Measurements from ENCODE around the gene COMP.

The COMP gene

GRCh38 chr19:18774782-18775444 is 16.2 kb downstream of the COMP start:
- TF ChIP-seq POLR2A (IDR thresholded peaks at IDR 0.05; ENCODE audit: low read depth, low read length), result no peak
- no peak for DNase-seq (ENCODE audit: insufficient read length, low spot score)
- FAIRE-seq, result no peak

GRCh38 chr19:18774107-18774506 is 17.0 kb downstream of the COMP start:
- FAIRE-seq, result no peak

GRCh38 chr19:18773682-18774081 is 17.4 kb downstream of the COMP start:
- DNase-seq (ENCODE audit: insufficient read length, low spot score), result no peak
- no peak for TF ChIP-seq POLR2A (IDR thresholded peaks at IDR 0.05; ENCODE audit: low read depth, low read length)
- FAIRE-seq, result no peak

More at GRCh38 chr19:18774107-18774506, 17.0 kb downstream of the COMP start:
- no peak for TF ChIP-seq POLR2A (IDR thresholded peaks at IDR 0.05; ENCODE audit: low read depth, low read length)
- no peak for DNase-seq (ENCODE audit: insufficient read length, low spot score)

GRCh38 chr19:18772620-18773587 is 18.2 kb downstream of the COMP start:
- no peak for DNase-seq (ENCODE audit: insufficient read length, low spot score)
- no peak for TF ChIP-seq POLR2A (IDR thresholded peaks at IDR 0.05; ENCODE audit: low read depth, low read length)
- no peak for FAIRE-seq

- no peak for TF ChIP-seq POLR2A (IDR thresholded peaks at IDR 0.05; ENCODE audit: low read depth, low read length)
- FAIRE-seq (no peak), DNase-seq (ENCODE audit: insufficient read length, low spot score) (no peak)
Measured at GRCh38 chr19:18771328-18772242, 19.5 kb downstream of the COMP start.

GRCh38 chr19:18770663-18771327 is 20.3 kb downstream of the COMP start:
- no peak for DNase-seq (ENCODE audit: insufficient read length, low spot score)
- TF ChIP-seq POLR2A (IDR thresholded peaks at IDR 0.05; ENCODE audit: low read depth, low read length), result no peak
- FAIRE-seq, result no peak

- FAIRE-seq (no peak), DNase-seq (ENCODE audit: insufficient read length, low spot score) (no peak)
- TF ChIP-seq POLR2A (IDR thresholded peaks at IDR 0.05; ENCODE audit: low read depth, low read length), result no peak
Measured at GRCh38 chr19:18769989-18770528, 21.0 kb downstream of the COMP start.

GRCh38 chr19:18768997-18769891 is 21.9 kb downstream of the COMP start:
- TF ChIP-seq POLR2A (IDR thresholded peaks at IDR 0.05; ENCODE audit: low read depth, low read length), result no peak
- DNase-seq (ENCODE audit: insufficient read length, low spot score) (no peak), FAIRE-seq (no peak)

- DNase-seq (ENCODE audit: insufficient read length, low spot score) (no peak), FAIRE-seq (no peak)
- no peak for TF ChIP-seq POLR2A (IDR thresholded peaks at IDR 0.05; ENCODE audit: low read depth, low read length)
Measured at GRCh38 chr19:18768046-18768771, 22.9 kb downstream of the COMP start.

GRCh38 chr19:18765224-18765623 is 25.9 kb downstream of the COMP start:
- DNase-seq (ENCODE audit: insufficient read length, low spot score) (no peak), FAIRE-seq (no peak)

GRCh38 chr19:18764591-18765051 is 26.5 kb downstream of the COMP start:
- TF ChIP-seq POLR2A (IDR thresholded peaks at IDR 0.05; ENCODE audit: low read depth, low read length), result no peak
- FAIRE-seq, result peak; percentile 50
- peak; percentile 83 for DNase-seq (ENCODE audit: insufficient read length, low spot score)

More at GRCh38 chr19:18765224-18765623, 25.9 kb downstream of the COMP start:
- TF ChIP-seq POLR2A (IDR thresholded peaks at IDR 0.05; ENCODE audit: low read depth, low read length), result no peak

Data from H54 (cell line).